A549 (cell line): ENCODE results near the gene PSAT1.

Experiments used
- CEBPB ChIP-seq, 2 experiments: fragments of >200 bp in 1 of 2; sonication (Bioruptor Twin) in 1 of 2; formaldehyde crosslinking in 1 of 2; IDR thresholded peaks; 2 replicates each; pipeline ENCODE4 v1.6.1; 2012 to 2016
- CHD2 ChIP-seq: fragments of 150-350 bp; IDR thresholded peaks from 2 replicates; pipeline ENCODE4 v1.6.1; 2014; ENCODE audit warnings: low read length; ENCODE audit not compliant: partially characterized antibody
- CHD4 ChIP-seq: fragments of 200-600 bp; sonication (generic); IDR thresholded peaks from 2 replicates; pipeline ENCODE4 v1.6.1; 2016; ENCODE audit warnings: antibody characterized with exemption, mild to moderate bottlenecking, borderline replicate concordance
- MAZ ChIP-seq: fragments of 150-350 bp; IDR thresholded peaks from 2 replicates; pipeline ENCODE4 v1.6.1; 2014; ENCODE audit warnings: antibody characterized with exemption, low read depth, low read length, borderline replicate concordance
- NR3C1 ChIP-seq: fragments of >200 bp; sonication (Bioruptor Twin); formaldehyde crosslinking; IDR thresholded peaks from 3 replicates; pipeline ENCODE4 v1.6.1; 2017
- POLR2A ChIP-seq: IDR thresholded peaks from 2 replicates; pipeline ENCODE4 v1.6.1; 2012; ENCODE audit warnings: mild to moderate bottlenecking, low read length
- RCOR1 ChIP-seq: fragments of 150-350 bp; IDR thresholded peaks from 2 replicates; pipeline ENCODE4 v1.6.1; 2014; ENCODE audit warnings: antibody characterized with exemption, low read length, low read depth
- REST ChIP-seq: fragments of 200-600 bp; sonication (generic); IDR thresholded peaks from 2 replicates; pipeline ENCODE4 v1.6.1; 2016; ENCODE audit warnings: antibody characterized with exemption, mild to moderate bottlenecking, moderate library complexity
- RNF2 ChIP-seq: fragments of 200-600 bp; sonication (generic); IDR thresholded peaks from 2 replicates; pipeline ENCODE4 v1.6.1; 2016; ENCODE audit warnings: low read depth, mild to moderate bottlenecking, antibody characterized with exemption, moderate library complexity, borderline replicate concordance
- SMC3 ChIP-seq: fragments of >200 bp; sonication (Bioruptor Twin); formaldehyde crosslinking; IDR thresholded peaks from 3 replicates; pipeline ENCODE4 v1.6.1; 2018; ENCODE audit warnings: inconsistent platforms
- TF ChIP-seq, protein P1 (sequence below): fragments of >200 bp; sonication (Bioruptor Twin); formaldehyde crosslinking; IDR thresholded peaks from 3 replicates; pipeline ENCODE4 v1.5.1; 2016
- TF ChIP-seq, protein P2 (sequence below): IDR thresholded peaks from 2 replicates; pipeline ENCODE4 v1.6.1; 2012

- TF ChIP-seq, protein P1, sequence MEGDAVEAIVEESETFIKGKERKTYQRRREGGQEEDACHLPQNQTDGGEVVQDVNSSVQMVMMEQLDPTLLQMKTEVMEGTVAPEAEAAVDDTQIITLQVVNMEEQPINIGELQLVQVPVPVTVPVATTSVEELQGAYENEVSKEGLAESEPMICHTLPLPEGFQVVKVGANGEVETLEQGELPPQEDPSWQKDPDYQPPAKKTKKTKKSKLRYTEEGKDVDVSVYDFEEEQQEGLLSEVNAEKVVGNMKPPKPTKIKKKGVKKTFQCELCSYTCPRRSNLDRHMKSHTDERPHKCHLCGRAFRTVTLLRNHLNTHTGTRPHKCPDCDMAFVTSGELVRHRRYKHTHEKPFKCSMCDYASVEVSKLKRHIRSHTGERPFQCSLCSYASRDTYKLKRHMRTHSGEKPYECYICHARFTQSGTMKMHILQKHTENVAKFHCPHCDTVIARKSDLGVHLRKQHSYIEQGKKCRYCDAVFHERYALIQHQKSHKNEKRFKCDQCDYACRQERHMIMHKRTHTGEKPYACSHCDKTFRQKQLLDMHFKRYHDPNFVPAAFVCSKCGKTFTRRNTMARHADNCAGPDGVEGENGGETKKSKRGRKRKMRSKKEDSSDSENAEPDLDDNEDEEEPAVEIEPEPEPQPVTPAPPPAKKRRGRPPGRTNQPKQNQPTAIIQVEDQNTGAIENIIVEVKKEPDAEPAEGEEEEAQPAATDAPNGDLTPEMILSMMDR: no peak
- no peak for TF ChIP-seq POLR2A
- TF ChIP-seq CEBPB (IDR thresholded peaks at IDR 0.05): no peak
- TF ChIP-seq REST: no peak
- TF ChIP-seq, protein P2, sequence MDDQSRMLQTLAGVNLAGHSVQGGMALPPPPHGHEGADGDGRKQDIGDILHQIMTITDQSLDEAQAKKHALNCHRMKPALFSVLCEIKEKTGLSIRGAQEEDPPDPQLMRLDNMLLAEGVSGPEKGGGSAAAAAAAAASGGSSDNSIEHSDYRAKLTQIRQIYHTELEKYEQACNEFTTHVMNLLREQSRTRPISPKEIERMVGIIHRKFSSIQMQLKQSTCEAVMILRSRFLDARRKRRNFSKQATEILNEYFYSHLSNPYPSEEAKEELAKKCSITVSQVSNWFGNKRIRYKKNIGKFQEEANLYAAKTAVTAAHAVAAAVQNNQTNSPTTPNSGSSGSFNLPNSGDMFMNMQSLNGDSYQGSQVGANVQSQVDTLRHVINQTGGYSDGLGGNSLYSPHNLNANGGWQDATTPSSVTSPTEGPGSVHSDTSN: no peak
- TF ChIP-seq MAZ: no peak
- TF ChIP-seq CHD2: no peak
- no peak for TF ChIP-seq CHD4
- no peak for TF ChIP-seq NR3C1
- TF ChIP-seq RCOR1: no peak
- TF ChIP-seq SMC3: no peak
- TF ChIP-seq RNF2: no peak
Observed at GRCh38 chr9:78272307-78272706, 24.6 kb upstream of the PSAT1 start.
